GM23248 (cell line): ENCODE data around the gene CEP350. TPM values are rescaled to one million over a fixed set of nuclear protein-coding genes. Genes with fewer than 3 reads are reported as not detected.
A peak's percentile ranks its signal among the peaks of the same experiment; 100 is the strongest.
"Not testable (repeated sequence)": the region's sequence is repeated elsewhere in the genome, so short reads cannot be mapped to it uniquely, and the experiment has no call there.

Source experiments
- DNase-seq: peaks from one replicate; pipeline ENCODE4 v3.0.0-alpha.2; 2015
- H2AFZ ChIP-seq: fragments of 200-600 bp; sonication (generic); 2 replicates; pipeline ENCODE4 v1.6.1; 2016; ENCODE audit warnings: antibody characterized with exemption
- H3F3A ChIP-seq: fragments of 200-600 bp; sonication (generic); 2 replicates; pipeline ENCODE4 v1.6.1; 2016; ENCODE audit warnings: mild to moderate bottlenecking, antibody characterized with exemption, mixed run types; ENCODE audit not compliant: insufficient read depth
- H3K27ac ChIP-seq: fragments of 200-600 bp; sonication (generic); 2 replicates; pipeline ENCODE4 v1.5.1; 2016; ENCODE audit warnings: mild to moderate bottlenecking
- H3K27me3 ChIP-seq: fragments of 200-600 bp; sonication (generic); replicated peaks from 2 replicates; pipeline ENCODE4 v1.6.1; 2016; ENCODE audit warnings: mild to moderate bottlenecking; ENCODE audit not compliant: insufficient read depth
- H3K36me3 ChIP-seq: fragments of 200-600 bp; sonication (generic); 2 replicates; pipeline ENCODE4 v1.6.1; 2016; ENCODE audit warnings: low read depth, mild to moderate bottlenecking
- H3K4me1 ChIP-seq: fragments of 200-600 bp; sonication (generic); 2 replicates; pipeline ENCODE4 v1.6.1; 2016; ENCODE audit warnings: mild to moderate bottlenecking; ENCODE audit not compliant: insufficient read depth
- H3K4me2 ChIP-seq: fragments of 200-600 bp; sonication (generic); one replicate; pipeline ENCODE4 v1.6.1; 2016; ENCODE audit warnings: mild to moderate bottlenecking; ENCODE audit not compliant: unreplicated experiment
- H3K4me3 ChIP-seq: fragments of 200-600 bp; sonication (generic); 2 replicates; pipeline ENCODE4 v1.5.1; 2016; ENCODE audit warnings: mild to moderate bottlenecking
- H3K79me2 ChIP-seq: fragments of 200-600 bp; sonication (generic); 2 replicates; pipeline ENCODE4 v1.6.1; 2016; ENCODE audit warnings: mild to moderate bottlenecking; ENCODE audit not compliant: insufficient read depth
- H3K9ac ChIP-seq: fragments of 200-600 bp; sonication (generic); 2 replicates; pipeline ENCODE4 v1.6.1; 2016; ENCODE audit warnings: mild to moderate bottlenecking
- H3K9me2 ChIP-seq: fragments of 200-600 bp; sonication (generic); 2 replicates; pipeline ENCODE4 v1.6.1; 2016; ENCODE audit warnings: mixed run types, mild to moderate bottlenecking, moderate library complexity; ENCODE audit not compliant: insufficient read depth
- H3K9me3 ChIP-seq: fragments of 200-600 bp; sonication (generic); one replicate; pipeline ENCODE4 v1.6.1; 2017; ENCODE audit warnings: low read depth
- H4K20me1 ChIP-seq: fragments of 200-600 bp; sonication (generic); 2 replicates; pipeline ENCODE4 v1.6.0; 2016; ENCODE audit not compliant: insufficient read depth
- EZH2 ChIP-seq: fragments of 200-600 bp; sonication (generic); IDR thresholded peaks from 2 replicates; pipeline ENCODE4 v1.6.1; 2018; ENCODE audit warnings: antibody characterized with exemption, mild to moderate bottlenecking; ENCODE audit not compliant: insufficient read depth, poor library complexity, severe bottlenecking
- EZH2phosphoT487 ChIP-seq: fragments of 200-600 bp; sonication (generic); IDR thresholded peaks from 2 replicates; pipeline ENCODE4 v1.6.1; 2018; ENCODE audit warnings: antibody characterized with exemption, moderate library complexity, mild to moderate bottlenecking, low read depth; ENCODE audit not compliant: insufficient read depth
- WGBS, 2 experiments: methylation state at CpG; one replicate each; pipeline ENCODE4 v1.1.6; 2015 to 2017; ENCODE audit warnings: low lambda C conversion rate in 2 of 2, low coverage in 1 of 2; ENCODE audit errors: missing lambda C conversion rate in 2 of 2; 5-methylcytosine and 5-hydroxymethylcytosine counted together
- in situ Hi-C: fragments of 300-500 bp; cut with MboI; formaldehyde crosslinking; loops from 2 replicates; pipeline ENCODE4 v1.15.0; 2020
- polyA plus RNA-seq: library from polyadenylated mRNA; unstranded; fragments of >200 nt; fragmentation: Nextera tagmentation; extraction: Ambion mirVana; gene quantifications from 2 replicates; pipeline ENCODE4 v1.2.1, GENCODE V29; 2016
- total RNA-seq: library from RNA; depleted of rRNA; stranded (reverse); fragments of >200 nt; shearing (Covaris generic); gene quantifications from 2 replicates; pipeline ENCODE4 v1.2.3, GENCODE V29; 2014

Gene CEP350
- total and polyA plus RNA-seq, 2 experiments from 2014 or later = 14.9 to 81.3 TPM

DNA sequence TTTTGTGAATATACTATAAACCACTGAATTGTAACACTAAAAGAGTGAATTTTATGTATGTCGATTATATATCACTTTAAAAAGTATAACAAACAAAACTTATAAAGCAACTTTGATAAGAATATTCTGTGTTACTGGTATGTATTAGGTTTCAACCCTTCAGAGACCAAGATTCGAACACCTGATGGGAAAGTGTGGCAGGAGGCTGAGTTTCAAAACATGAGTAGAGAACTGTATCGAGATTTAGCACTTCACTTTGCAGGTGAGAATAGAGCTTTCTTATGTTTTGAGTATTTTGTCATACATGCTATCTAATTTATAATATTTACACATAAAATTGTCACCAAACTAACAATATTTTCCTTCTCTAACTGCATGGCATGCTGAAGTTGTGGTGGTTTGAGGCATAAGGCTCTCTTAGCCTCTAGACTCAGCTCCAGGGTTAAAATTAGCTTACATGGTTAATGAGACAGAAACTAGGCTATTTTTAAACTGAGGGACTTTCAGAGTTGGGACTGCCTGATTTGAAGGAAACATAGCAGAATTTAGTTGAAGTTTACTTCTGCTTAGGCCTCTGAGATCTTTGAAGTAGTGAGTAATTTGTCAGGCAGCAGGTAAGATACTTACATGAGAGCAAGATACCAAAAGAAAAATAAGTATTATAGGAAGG is 48.6 kb downstream of the CEP350 start:
- H3K9ac ChIP-seq = no peak overlapping the region
- in situ Hi-C loops = loop anchor here (25.0 kb wide), 1 partner anchor 91 kb away; no protein-coding TSS in a partner anchor

GRCh38 chr1:180006762-180007161 is 52.2 kb downstream of the CEP350 start:
- not testable (repeated sequence) for H3F3A ChIP-seq, H3K4me2 ChIP-seq, H3K9me3 ChIP-seq, H2AFZ ChIP-seq, H3K9ac ChIP-seq, H3K4me3 ChIP-seq, H3K27ac ChIP-seq, H3K27me3 ChIP-seq, H4K20me1 ChIP-seq, H3K9me2 ChIP-seq, DNase-seq
- in situ Hi-C loops = loop anchor here (25.0 kb wide), 1 partner anchor 94 kb away; no protein-coding TSS in a partner anchor
- 93 to 100% methylated on average over 1 of the region's 1 CpG for WGBS, 2 experiments
- H3K36me3 ChIP-seq = peaks cover 17% of the 10 kb centered on the region
- H3K79me2 ChIP-seq = peaks cover 50% of the 10 kb centered on the region
- H3K4me1 ChIP-seq = peaks cover 13% of the 10 kb centered on the region

More for the DNA sequence above, 48.6 kb downstream of the CEP350 start:
- Histone ChIP-seq H3K9me2 (no peaks in the 10 kb centered on the region), H3F3A (no peaks in the 10 kb centered on the region), H3K9me3 (no peaks in the 10 kb centered on the region), H2AFZ (no peak overlapping the region), H3K36me3 (peaks cover 16% of the 10 kb centered on the region), H4K20me1 (no peaks in the 10 kb centered on the region), H3K27ac (no peak overlapping the region), H3K27me3 (no peaks in the 10 kb centered on the region), H3K4me3 (no peak overlapping the region), H3K4me1 (peaks cover 13% of the 10 kb centered on the region), H3K4me2 (no peak overlapping the region), H3K79me2 (peaks cover 35% of the 10 kb centered on the region)
- TF ChIP-seq EZH2phosphoT487 (no peak), EZH2 (no peak)
- no peak for DNase-seq
- WGBS, 2 experiments = 97 to 99% methylated on average over 3 of the region's 3 CpGs

GRCh38 chr1:180020017-180020416 is 65.4 kb downstream of the CEP350 start:
- no peaks in the 10 kb centered on the region for H3F3A ChIP-seq
- WGBS, 2 experiments = 70 to 77% methylated on average over 1 of the region's 1 CpG
- peaks cover 64% of the 10 kb centered on the region for H3K36me3 ChIP-seq
- H3K4me2 ChIP-seq = no peak overlapping the region
- no peak for DNase-seq
- no peaks in the 10 kb centered on the region for H3K27me3 ChIP-seq
- no peak overlapping the region for H2AFZ ChIP-seq
- TF ChIP-seq EZH2 (no peak), EZH2phosphoT487 (no peak)
- H3K9me3 ChIP-seq = no peaks in the 10 kb centered on the region
- H3K79me2 ChIP-seq = no peaks in the 10 kb centered on the region
- no peak overlapping the region for H3K4me3 ChIP-seq
- H3K9ac ChIP-seq = no peak overlapping the region
- H4K20me1 ChIP-seq = no peaks in the 10 kb centered on the region
- no peaks in the 10 kb centered on the region for H3K9me2 ChIP-seq
- no peak overlapping the region for H3K27ac ChIP-seq
- H3K4me1 ChIP-seq = no peaks in the 10 kb centered on the region
- in situ Hi-C loops = loop anchor here (25.0 kb wide), 1 partner anchor 108 kb away; no protein-coding TSS in a partner anchor

- H3K27ac ChIP-seq = peak overlapping the region; percentile 76
- peaks cover 25% of the 10 kb centered on the region for H3F3A ChIP-seq
- peaks cover 27% of the 10 kb centered on the region for H3K4me1 ChIP-seq
- 93 to 94% methylated on average over 3 of the region's 3 CpGs for WGBS, 2 experiments
- H3K27me3 ChIP-seq = no peaks in the 10 kb centered on the region
- in situ Hi-C loops = no loop called here
- H4K20me1 ChIP-seq = no peaks in the 10 kb centered on the region
- peaks cover 10% of the 10 kb centered on the region; the same call in 1 of the 2 replicates for H3K79me2 ChIP-seq
- peak; percentile 66 for DNase-seq
- no peak overlapping the region for H3K9ac ChIP-seq
- TF ChIP-seq EZH2phosphoT487 (no peak), EZH2 (no peak)
- H3K4me2 ChIP-seq = no peak overlapping the region
- no peaks in the 10 kb centered on the region for H3K9me3 ChIP-seq
- no peak overlapping the region for H3K4me3 ChIP-seq
- no peaks in the 10 kb centered on the region for H3K9me2 ChIP-seq
- H3K36me3 ChIP-seq = peaks cover 29% of the 10 kb centered on the region
- H2AFZ ChIP-seq = no peak overlapping the region
These were observed 71.9 kb downstream of the CEP350 start for GRCh38 chr1:180026556-180026955.
